B cell (primary cell): ENCODE measurements around the gene C1orf35. TPM values are rescaled to one million over a fixed set of nuclear protein-coding genes. Genes with fewer than 3 reads are reported as not detected.

Experiments
- ATAC-seq: fragments of 200-7000 bp; cut with Tn5 transposase; one replicate; pipeline ENCODE4 v1.10.0; 2021; ENCODE audit warnings: low read depth, mild to moderate bottlenecking, moderate number of reproducible peaks, moderate library complexity
- CTCF ChIA-PET: fragments of 350-600 bp; sonication (Branson Sonifier 250); formaldehyde crosslinking; loops from one replicate; lab custom pipeline; 2021; ENCODE audit warnings: antibody characterized with exemption, inconsistent platforms; lab: Charles Lee
- POLR2A ChIA-PET: fragments of 350-600 bp; sonication (Branson Sonifier 250); formaldehyde crosslinking; loops from one replicate; lab custom pipeline; 2021; ENCODE audit warnings: antibody characterized with exemption; lab: Charles Lee
- DNase-seq: peaks from one replicate; pipeline ENCODE4 v3.0.0; 2013
- H2AFZ ChIP-seq: 2 replicates; pipeline ENCODE4 v1.6.1; 2012; ENCODE audit warnings: mild to moderate bottlenecking, low read depth, low read length; ENCODE audit not compliant: insufficient read depth, poor library complexity, severe bottlenecking
- H3K27ac ChIP-seq, 2 donors: 1 replicate in 1 of 2; 2 replicates in 1 of 2; pipeline ENCODE4 v1.5.1; 2012 to 2013; ENCODE audit warnings: low read length in 2 of 2, mild to moderate bottlenecking in 2 of 2, moderate library complexity in 1 of 2
- H3K27me3 ChIP-seq, 4 experiments: fragments of 200-600 bp in 1 of 4; sonication (generic) in 1 of 4; replicated peaks in 1 of 4; 1 replicate in 2 of 4; 2 replicates in 2 of 4; pipeline versions ENCODE4 v1.6.1 to v1.7.0; 2013 to 2016; ENCODE audit warnings: low read length in 3 of 4, mild to moderate bottlenecking in 2 of 4, mixed read lengths in 1 of 4, moderate library complexity in 1 of 4; ENCODE audit not compliant: insufficient read depth in 4 of 4, control insufficient read depth in 3 of 4; ENCODE audit errors: control extremely low read depth in 1 of 4
- H3K36me3 ChIP-seq, 2 experiments: replicated peaks in 1 of 2; 1 replicate in 1 of 2; 2 replicates in 1 of 2; pipeline versions ENCODE4 v1.6.1 to v1.7.1; 2013; ENCODE audit warnings: low read length in 1 of 2; ENCODE audit not compliant: insufficient read depth in 2 of 2, control insufficient read depth in 1 of 2; ENCODE audit errors: control extremely low read depth in 1 of 2, extremely low read depth in 1 of 2
- H3K4me1 ChIP-seq, 2 donors: fragments of 200-600 bp in 1 of 2; sonication (generic) in 1 of 2; 1 replicate in 1 of 2; 2 replicates in 1 of 2; pipeline versions ENCODE4 v1.5.1 to v1.6.1; 2013 to 2017; ENCODE audit warnings: low read length in 2 of 2; ENCODE audit not compliant: control insufficient read depth in 2 of 2, insufficient read depth in 2 of 2
- H3K4me2 ChIP-seq: replicated peaks from 2 replicates; pipeline ENCODE3; 2012; ENCODE audit warnings: mild to moderate bottlenecking, low read depth, low read length; ENCODE audit not compliant: poor library complexity, severe bottlenecking
- H3K4me3 ChIP-seq, 5 experiments: fragments of 200-600 bp in 1 of 5; sonication (generic) in 1 of 5; 1 replicate in 3 of 5; 2 replicates in 2 of 5; pipeline versions ENCODE4 v1.5.1 to v1.7.0; 2011 to 2016; ENCODE audit warnings: low read length in 4 of 5, mild to moderate bottlenecking in 4 of 5, low read depth in 2 of 5, control low read depth in 1 of 5, moderate library complexity in 1 of 5; ENCODE audit not compliant: insufficient read depth in 1 of 5; ENCODE audit errors: control extremely low read depth in 1 of 5, extremely low read depth in 1 of 5
- H3K79me2 ChIP-seq: fragments of 200-600 bp; sonication (generic); one replicate; pipeline ENCODE4 v1.6.0; 2016; ENCODE audit warnings: low read length; ENCODE audit not compliant: control insufficient read depth, insufficient read depth
- H3K9ac ChIP-seq: fragments of 200-600 bp; sonication (generic); 2 replicates; pipeline ENCODE4 v1.6.1; 2017; ENCODE audit warnings: mild to moderate bottlenecking, low read length, moderate library complexity
- H3K9me3 ChIP-seq, 3 donors: one replicate each; pipeline versions ENCODE4 v1.6.1 to v1.7.1; 2013; ENCODE audit warnings: low read length in 2 of 3; ENCODE audit not compliant: control insufficient read depth in 2 of 3, insufficient read depth in 1 of 3; ENCODE audit errors: control extremely low read depth in 1 of 3
- H4K20me1 ChIP-seq: 2 replicates; pipeline ENCODE4 v1.6.0; 2012; ENCODE audit warnings: mild to moderate bottlenecking, low read length; ENCODE audit not compliant: insufficient read depth, control insufficient read depth, poor library complexity, severe bottlenecking
- H3K27ac Mint-ChIP-seq: one replicate; pipeline ENCODE4 v1.8.0; 2021; ENCODE audit warnings: mixed read lengths
- H3K27me3 Mint-ChIP-seq: one replicate; pipeline ENCODE4 v1.8.0; 2021; ENCODE audit warnings: mixed read lengths
- H3K4me1 Mint-ChIP-seq: one replicate; pipeline ENCODE4 v1.8.0; 2021; ENCODE audit warnings: mixed read lengths
- H3K4me3 Mint-ChIP-seq: one replicate; pipeline ENCODE4 v1.8.0; 2021; ENCODE audit warnings: mixed read lengths
- H3K9me3 Mint-ChIP-seq: one replicate; pipeline ENCODE4 v1.8.0; 2022; ENCODE audit warnings: mixed read lengths; ENCODE audit not compliant: insufficient read depth
- CTCF ChIP-seq: fragments of 200-600 bp; IDR thresholded peaks from one replicate; pipeline ENCODE4 v1.8.0; 2022; ENCODE audit warnings: antibody characterized with exemption, mild to moderate bottlenecking
- EZH2 ChIP-seq: IDR thresholded peaks from 2 replicates; pipeline ENCODE4 v1.6.1; 2012; ENCODE audit warnings: borderline replicate concordance, low read depth, mild to moderate bottlenecking, moderate library complexity, low read length; ENCODE audit not compliant: insufficient read depth, poor library complexity, severe bottlenecking
- WGBS: methylation state at CpG from one replicate; pipeline ENCODE4 v1.1.5; 2013; ENCODE audit warnings: missing lambda C conversion rate; ENCODE audit not compliant: insufficient coverage; 5-methylcytosine and 5-hydroxymethylcytosine counted together
- intact Hi-C: fragments of 100-400 bp; cut with micrococcal nuclease; formaldehyde crosslinking; loops from one replicate; pipeline ENCODE4 v1.10.0; 2022
- polyA plus RNA-seq: library from polyadenylated mRNA; depleted of rRNA; stranded (reverse); fragments of >200 nt; gene quantifications from 2 replicates; pipeline ENCODE4 v1.2.3, GENCODE V29; 2012
- total RNA-seq, 2 donors: library from RNA; stranded (reverse); fragments of 120-200 nt in 1 of 2; gene quantifications; 1 replicate in 1 of 2; 2 replicates in 1 of 2; pipeline versions ENCODE4 v1.2.3 to v1.2.4, GENCODE V29; 2013 to 2022

C1orf35 gene
- total and polyA plus RNA-seq, 2 donors (not counting 1 experiment from before 2014, with no cell fraction given): 24.1 to 41.0 TPM

- DNase-seq (peak; percentile 42), ATAC-seq (no peak)
- ChIA-PET POLR2A (interaction anchor here (0.9 to 2.6 kb wide), 7 partner anchors 20 to 405 kb away, joined by 3 to 6 read pairs (median 4); partner anchors contain the start of genes IBA57, MRPL55 and RNF187), CTCF (interaction anchor here (1.0 to 1.6 kb wide), 2 partner anchors 28 to 57 kb away, joined by 3 to 5 read pairs; partner anchors contain the start of gene MRPL55)
- Histone ChIP-seq H3K4me3 (peak overlapping the region; percentile 40 to 97 (median 91)), H3K79me2 (peaks cover 69% of the 10 kb centered on the region), H3K4me1 (peaks cover 37 to 44% of the 10 kb centered on the region in 2 donors), H3K36me3 (no peaks in the 10 kb centered on the region), H3K27ac (peak overlapping the region; percentile 56 to 96), H3K27me3 (no peaks in the 10 kb centered on the region), H2AFZ (peak overlapping the region; percentile 98), H3K4me2 (peak overlapping the region; percentile 98), H4K20me1 (peaks cover 45% of the 10 kb centered on the region), H3K9me3 (no peaks in the 10 kb centered on the region), H3K9ac (peak overlapping the region; percentile 93)
- TF ChIP-seq EZH2: no peak
- TF ChIP-seq CTCF: no peak
- Mint-ChIP-seq H3K4me3 (peak overlapping the region; percentile 84), H3K4me1 (peaks cover 43% of the 10 kb centered on the region), H3K27me3 (no peaks in the 10 kb centered on the region), H3K9me3 (no peaks in the 10 kb centered on the region), H3K27ac (peak overlapping the region; percentile 89)
- intact Hi-C loops: loop anchor here (1.0 to 2.0 kb wide), 6 partner anchors 21 to 405 kb away; partner anchors contain the start of genes GUK1, JMJD4, MRPL55 and SNAP47
- 15% methylated on average over 27 of the region's 31 CpGs for WGBS
Observed at GRCh38 chr1:228081578-228082213, 21.4 kb downstream of the C1orf35 start.

GRCh38 chr1:228081144-228081543 lies 22.0 kb downstream of the C1orf35 start:
- Histone ChIP-seq H3K27me3 (no peaks in the 10 kb centered on the region), H3K9me3 (no peaks in the 10 kb centered on the region), H3K27ac (no peak overlapping the region), H3K4me3 (peak overlapping the region in 2 of 5 experiments; percentile 91 to 97), H4K20me1 (peaks cover 40% of the 10 kb centered on the region), H3K4me1 (peaks cover 33 to 39% of the 10 kb centered on the region in 2 donors), H3K36me3 (no peaks in the 10 kb centered on the region), H2AFZ (no peak overlapping the region), H3K79me2 (peaks cover 64% of the 10 kb centered on the region), H3K4me2 (peak overlapping the region; percentile 98), H3K9ac (peak overlapping the region; percentile 93)
- ATAC-seq (no peak), DNase-seq (no peak)
- 100% methylated on average over 1 of the region's 7 CpGs for WGBS
- TF ChIP-seq EZH2 (no peak), CTCF (no peak)
- H3K27me3 Mint-ChIP-seq: no peaks in the 10 kb centered on the region
- peak overlapping the region; percentile 84 for H3K4me3 Mint-ChIP-seq
- intact Hi-C loops: no loop called here
- ChIA-PET POLR2A (interaction anchor here (1.6 kb wide), 1 partner anchor 24 kb away, joined by 5 read pairs; no protein-coding TSS in a partner anchor), CTCF (no interaction called here)
- H3K9me3 Mint-ChIP-seq: no peaks in the 10 kb centered on the region
- H3K4me1 Mint-ChIP-seq: peaks cover 39% of the 10 kb centered on the region
- peak overlapping the region; percentile 59 for H3K27ac Mint-ChIP-seq
